ENCODE results near the gene ARVCF. TPM values are rescaled to one million over a fixed set of nuclear protein-coding genes. Genes with fewer than 3 reads are reported as not detected.

The ARVCF gene
- total RNA-seq, 1 donor from 2014 or later: 108 TPM

DNA sequence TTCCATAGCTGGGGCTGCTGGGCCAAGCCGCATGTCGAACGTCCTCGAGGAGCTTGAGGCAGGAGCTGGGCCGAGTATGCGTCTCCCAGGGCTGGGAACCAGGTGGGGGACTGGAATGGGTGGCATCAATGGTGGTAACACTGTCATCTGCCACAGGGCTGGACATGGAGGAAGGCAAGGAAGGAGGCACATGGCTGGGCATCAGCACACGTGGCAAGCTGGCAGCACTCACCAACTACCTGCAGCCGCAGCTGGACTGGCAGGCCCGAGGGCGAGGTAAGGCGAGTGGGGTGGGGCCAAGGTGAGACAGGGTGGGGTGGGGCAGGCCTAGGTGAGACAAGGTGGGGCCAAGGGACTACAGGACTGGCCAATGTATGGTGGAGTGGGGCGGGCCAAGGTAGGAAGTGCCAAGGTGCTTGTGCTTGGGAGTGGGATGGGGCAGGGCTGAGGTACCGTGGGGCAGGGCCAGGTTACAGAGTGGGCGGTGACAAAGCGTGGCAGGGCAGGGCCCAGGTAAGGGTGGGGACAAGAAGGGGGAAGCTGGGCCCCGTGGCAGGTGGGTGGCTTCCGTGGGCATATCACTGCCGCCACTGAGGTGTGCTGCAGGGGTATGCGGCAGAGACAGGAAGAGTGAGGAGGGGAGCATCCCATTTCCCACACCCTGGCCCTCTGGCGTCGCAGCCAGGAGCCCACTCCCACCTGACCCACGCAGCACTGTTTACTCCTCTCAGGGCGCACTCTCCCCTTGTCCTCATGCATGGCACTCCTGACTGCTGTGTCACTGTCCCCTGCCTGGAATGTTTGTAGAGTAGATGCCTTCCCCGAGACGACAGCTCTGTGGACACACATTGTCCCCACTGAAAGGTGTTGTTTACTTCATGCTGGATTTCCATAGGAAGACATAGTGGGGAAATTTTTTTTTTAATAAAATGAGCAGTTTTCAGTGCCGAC, 36.0 kb upstream of the ARVCF start:
- no peak for DNase-seq

GRCh38 chr22:20051927-20052308, 35.3 kb upstream of the ARVCF start:
- DNase-seq: no peak

DNA sequence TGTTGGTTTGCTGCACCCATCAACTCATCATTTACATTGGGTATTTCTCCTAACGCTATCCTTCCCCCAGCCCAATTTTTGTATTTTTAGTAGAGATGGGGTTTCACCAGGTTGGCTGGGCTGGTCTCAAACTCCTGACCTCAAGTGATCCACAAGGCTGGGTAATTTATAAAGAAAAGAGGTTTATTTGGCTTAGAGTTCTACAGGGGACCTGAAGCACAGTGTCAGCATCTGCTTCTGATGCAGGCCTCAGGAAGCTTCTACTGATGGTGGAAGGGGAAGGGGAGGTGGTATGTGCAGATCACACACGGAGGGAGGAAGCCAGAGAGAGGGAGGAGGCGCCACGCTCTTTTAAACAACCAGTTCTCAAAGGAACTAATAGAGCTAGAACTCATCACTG, 30.1 kb upstream of the ARVCF start:
- no peak for DNase-seq

- DNase-seq: no peak
Measured at GRCh38 chr22:20044495-20045151, 28.0 kb upstream of the ARVCF start.

DNA sequence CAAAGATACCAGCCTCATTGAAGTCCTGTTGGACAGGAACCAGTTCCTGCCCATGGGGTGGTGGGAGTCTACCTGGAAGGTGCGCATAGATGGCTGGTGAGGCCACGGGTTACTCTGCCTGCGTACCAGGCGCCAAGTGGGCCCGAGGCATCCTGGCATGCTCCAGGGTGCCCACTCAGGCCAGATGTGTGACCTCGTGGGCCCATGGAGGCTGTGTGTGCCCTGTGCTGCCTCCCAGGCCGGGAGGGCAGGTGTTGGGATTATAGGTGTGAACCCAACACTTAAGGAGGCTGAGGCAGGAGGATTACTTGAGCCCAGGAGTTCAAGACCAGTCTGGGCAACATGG, 27.3 kb upstream of the ARVCF start:
- no peak for DNase-seq

GRCh38 chr22:20043057-20043996, 26.7 kb upstream of the ARVCF start:
- no peak for DNase-seq

GRCh38 chr22:20040327-20041200, 23.9 kb upstream of the ARVCF start:
- DNase-seq: no peak

DNA sequence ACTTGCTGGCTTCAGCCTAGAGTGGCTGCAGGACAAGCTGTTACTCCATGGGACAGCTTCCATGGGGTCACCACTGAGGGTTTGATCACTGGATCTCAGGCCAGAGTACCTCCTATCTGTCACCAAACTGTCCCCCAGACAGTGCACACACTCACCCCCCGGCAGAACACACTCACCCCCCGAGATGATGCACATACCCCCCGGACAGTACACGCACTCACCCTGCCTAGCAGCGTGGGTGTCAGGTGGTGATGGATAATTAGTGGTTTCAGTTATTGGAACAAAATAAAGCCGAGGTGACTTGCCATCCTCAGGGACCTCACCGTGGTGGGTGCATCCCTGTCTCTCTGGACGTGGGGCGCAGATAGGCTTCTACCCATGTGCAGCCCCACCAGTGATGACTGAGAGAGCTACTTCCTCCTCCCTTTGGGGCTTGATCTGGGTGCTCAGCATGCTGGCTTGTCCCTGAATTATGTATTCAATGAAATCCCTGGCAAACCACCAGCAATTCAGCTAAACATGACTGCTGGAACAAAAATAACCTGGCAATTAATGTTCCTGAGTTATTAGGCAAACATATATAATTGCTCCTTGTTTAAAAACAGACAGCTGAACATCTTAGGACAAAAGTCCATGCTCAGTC, 23.2 kb upstream of the ARVCF start:
- no peak for DNase-seq

DNA sequence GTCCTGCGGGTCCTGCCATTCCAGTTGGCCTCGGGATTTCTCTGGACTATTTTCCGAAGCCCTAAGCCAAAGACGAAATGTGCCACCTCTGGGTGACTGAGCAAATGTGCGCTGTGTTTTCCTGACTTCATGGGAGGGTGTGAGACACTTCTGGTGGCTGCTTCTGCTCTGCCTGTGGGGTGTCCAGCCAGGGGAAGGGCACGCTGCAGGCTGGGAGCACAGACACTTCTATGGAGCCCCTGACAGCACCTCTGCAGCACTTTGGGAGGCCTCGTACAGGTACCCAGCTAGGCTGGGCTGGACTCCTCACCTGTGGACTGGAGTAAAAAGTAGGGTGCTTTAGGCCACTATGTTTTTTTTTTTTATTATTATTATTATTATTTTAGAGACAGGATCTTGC, 22.0 kb upstream of the ARVCF start:
- DNase-seq: no peak

DNA sequence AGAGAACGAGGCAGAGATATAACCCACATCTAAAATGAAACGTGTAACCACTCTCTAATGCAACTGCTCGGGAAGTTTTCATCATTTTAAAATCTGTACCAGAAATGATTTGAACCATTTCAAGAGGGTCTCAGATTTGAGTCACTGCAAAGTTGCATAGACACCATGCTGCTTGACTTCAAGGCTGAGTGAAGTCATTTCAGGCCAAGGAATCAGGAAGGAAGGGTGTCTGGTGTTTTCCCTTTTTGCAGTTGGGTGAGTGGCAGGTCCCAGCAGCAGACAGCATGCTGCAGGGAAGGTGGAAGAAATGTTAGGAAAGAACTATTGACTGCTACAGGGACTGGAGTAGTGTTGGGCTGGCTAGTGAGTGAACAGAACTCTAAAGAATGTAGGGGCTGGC, 20.8 kb upstream of the ARVCF start:
- DNase-seq: no peak

- no peak for DNase-seq
Measured at GRCh38 chr22:20036535-20037392, 20.1 kb upstream of the ARVCF start.

GRCh38 chr22:20036084-20036482, 19.5 kb upstream of the ARVCF start:
- DNase-seq: no peak

- DNase-seq: no peak
Measured at GRCh38 chr22:20035375-20036083, 18.9 kb upstream of the ARVCF start.

DNA sequence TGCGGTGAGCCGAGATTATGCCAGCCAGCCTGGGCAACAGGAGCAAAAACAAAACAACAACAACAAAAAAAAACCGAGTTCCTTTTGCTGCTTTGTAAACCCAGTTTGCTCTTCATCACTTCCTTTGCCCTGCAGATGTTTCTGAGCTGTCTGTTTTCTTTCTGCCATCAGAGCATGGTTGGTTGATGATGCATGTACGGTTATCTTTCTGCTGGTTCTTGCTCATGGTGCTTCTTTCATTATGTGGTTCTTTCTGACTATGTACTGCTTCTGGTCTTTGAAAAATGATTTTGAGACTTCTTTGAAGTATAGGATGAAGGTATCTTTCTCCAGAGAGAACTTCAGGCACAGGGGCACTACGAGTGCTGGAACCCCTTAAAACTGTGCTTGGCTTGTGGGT, 17.5 kb upstream of the ARVCF start:
- no peak for DNase-seq

- DNase-seq: peak; percentile 46
Measured at GRCh38 chr22:20033045-20033706, 16.6 kb upstream of the ARVCF start.

GRCh38 chr22:20032407-20032991, 15.9 kb upstream of the ARVCF start:
- no peak for DNase-seq

DNA sequence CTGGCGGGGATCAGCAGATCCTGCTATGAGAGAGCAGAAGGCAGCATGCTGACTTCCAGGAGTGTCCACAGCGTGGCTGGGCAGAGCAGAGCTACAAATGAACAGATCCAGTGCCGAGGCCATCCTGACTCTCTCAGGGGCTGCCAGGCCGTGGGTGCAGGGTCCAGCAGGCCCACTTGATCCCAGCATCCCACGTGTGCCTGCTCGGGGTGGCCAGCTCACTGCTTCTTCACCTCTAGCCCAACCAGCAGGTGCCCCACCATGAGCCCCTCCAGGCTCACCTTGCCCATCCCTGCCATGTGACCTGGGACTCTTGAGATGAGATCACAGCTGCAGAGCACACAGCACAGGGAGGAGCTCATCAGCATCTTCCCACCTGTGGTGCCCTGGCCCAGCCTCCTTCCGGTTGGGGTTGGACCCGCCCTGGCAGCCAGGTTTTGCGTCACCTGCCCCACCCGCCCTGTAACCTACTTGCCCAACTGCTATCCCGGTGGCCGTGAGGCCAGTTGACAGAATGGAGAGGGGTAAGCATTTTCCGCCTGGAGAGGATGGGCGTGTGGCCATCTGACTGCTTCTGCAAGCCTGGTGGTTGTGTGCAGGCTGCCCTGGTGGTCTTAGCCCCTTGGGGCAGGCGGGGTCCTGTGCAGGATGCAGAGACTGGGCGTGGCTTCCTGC, 15.2 kb upstream of the ARVCF start:
- no peak for DNase-seq

All from tongue (tissue), 2 donors.